Astrocyte of the cerebellum (primary cell): ENCODE results near the gene ANKRD44.

Experiments
- DNase-seq: peaks from one replicate; pipeline ENCODE4 v3.0.0-alpha.2; 2011; ENCODE audit warnings: low read depth
- H3K4me3 ChIP-seq: 2 replicates; pipeline ENCODE4 v1.5.1; 2011; ENCODE audit warnings: mild to moderate bottlenecking, low read depth, low read length, moderate library complexity
- in situ Hi-C: cut with HindIII; loops from 2 replicates; pipeline ENCODE4 v1.10.0; 2017; ENCODE audit warnings: low sequenced_read_pairs
- TF ChIP-seq, protein P1 (sequence below): IDR thresholded peaks from 2 replicates; pipeline ENCODE4 v1.5.1; 2012; ENCODE audit warnings: low read length, low read depth, moderate library complexity, mild to moderate bottlenecking; ENCODE audit errors: missing control alignments

ANKRD44 gene

DNA sequence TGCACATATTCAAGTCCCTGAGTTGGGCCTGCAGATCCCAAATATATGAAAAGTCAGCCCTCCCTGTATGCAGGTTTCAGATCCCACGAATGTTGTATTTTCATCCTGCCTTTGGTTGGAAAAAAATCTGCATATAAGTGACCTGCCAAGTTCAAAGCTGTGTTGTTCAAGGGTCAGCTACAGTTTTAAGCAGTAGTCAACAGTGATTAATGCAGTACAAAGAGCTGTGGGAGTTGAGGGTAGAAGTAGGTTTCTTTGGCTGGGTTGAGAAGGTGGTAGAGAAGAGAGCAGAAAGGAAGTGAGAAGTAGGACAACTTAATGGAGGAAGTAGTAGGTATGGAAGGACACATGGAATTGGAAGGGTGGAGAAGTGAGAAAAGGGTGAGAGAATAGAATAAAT is 127.9 kb downstream of the ANKRD44 start:
- H3K4me3 ChIP-seq: no peak overlapping the region

DNA sequence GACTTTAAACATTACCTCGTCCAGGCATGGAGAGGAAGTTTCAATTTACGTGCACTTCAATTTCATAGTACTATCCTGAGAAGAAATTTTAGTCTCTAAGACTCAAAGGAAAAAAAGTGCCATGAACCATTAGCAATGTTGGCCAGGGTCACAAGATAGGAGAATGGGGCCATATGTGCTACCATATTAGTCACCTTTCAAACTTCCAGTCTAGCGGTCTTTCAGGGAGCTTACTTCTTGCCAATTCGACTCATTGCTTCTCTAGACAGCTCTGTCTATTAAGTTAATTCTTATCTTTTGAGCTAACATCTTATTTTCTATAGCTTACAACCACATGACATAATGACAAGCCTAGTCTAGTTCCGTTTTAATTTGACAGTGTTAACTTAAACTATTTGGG is 129.1 kb downstream of the ANKRD44 start:
- TF ChIP-seq, protein P1, sequence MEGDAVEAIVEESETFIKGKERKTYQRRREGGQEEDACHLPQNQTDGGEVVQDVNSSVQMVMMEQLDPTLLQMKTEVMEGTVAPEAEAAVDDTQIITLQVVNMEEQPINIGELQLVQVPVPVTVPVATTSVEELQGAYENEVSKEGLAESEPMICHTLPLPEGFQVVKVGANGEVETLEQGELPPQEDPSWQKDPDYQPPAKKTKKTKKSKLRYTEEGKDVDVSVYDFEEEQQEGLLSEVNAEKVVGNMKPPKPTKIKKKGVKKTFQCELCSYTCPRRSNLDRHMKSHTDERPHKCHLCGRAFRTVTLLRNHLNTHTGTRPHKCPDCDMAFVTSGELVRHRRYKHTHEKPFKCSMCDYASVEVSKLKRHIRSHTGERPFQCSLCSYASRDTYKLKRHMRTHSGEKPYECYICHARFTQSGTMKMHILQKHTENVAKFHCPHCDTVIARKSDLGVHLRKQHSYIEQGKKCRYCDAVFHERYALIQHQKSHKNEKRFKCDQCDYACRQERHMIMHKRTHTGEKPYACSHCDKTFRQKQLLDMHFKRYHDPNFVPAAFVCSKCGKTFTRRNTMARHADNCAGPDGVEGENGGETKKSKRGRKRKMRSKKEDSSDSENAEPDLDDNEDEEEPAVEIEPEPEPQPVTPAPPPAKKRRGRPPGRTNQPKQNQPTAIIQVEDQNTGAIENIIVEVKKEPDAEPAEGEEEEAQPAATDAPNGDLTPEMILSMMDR: no peak
- in situ Hi-C loops: no loop called here
- H3K4me3 ChIP-seq: no peak overlapping the region
- DNase-seq: no peak

More for the DNA sequence above, 127.9 kb downstream of the ANKRD44 start:
- no peak for DNase-seq
- in situ Hi-C loops: no loop called here
- TF ChIP-seq, protein P1: no peak

DNA sequence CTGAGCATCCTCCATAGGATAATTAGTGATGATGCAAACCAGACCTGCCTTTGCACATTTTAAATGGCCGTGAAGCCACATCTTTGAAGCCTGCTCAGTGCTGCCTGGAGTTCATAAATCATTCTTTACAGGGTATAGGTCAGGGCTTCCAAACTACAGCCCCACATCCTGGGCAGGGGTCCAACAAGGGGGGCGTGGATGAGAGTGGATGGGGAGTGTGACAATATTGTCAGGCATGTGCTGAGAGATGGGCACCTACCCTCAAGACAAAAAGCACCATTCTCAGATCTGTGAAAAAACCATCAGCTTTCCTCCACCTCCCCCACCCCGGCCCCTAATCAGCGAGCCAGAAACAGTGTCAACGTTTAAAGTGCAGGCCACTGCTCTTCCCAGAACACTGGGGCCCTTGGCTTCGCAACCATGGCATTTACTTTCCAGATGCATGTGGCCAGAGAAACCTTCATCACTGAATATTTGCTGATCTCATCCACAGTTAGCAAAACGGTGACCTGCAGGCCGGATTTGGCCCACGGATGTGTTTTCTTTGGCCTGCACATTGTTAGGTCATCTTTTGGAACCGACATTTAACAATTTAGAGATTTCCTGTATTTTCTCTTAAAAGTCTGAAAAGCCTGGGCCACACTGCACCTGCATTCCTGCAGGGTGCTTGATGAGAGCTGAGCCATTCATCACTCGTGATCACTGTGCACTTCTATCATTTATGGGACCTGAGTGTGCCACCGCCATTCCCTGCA is 130.7 kb downstream of the ANKRD44 start:
- peak; percentile 86 for DNase-seq
- no peak overlapping the region for H3K4me3 ChIP-seq
- TF ChIP-seq, protein P1: no peak
- in situ Hi-C loops: no loop called here

DNA sequence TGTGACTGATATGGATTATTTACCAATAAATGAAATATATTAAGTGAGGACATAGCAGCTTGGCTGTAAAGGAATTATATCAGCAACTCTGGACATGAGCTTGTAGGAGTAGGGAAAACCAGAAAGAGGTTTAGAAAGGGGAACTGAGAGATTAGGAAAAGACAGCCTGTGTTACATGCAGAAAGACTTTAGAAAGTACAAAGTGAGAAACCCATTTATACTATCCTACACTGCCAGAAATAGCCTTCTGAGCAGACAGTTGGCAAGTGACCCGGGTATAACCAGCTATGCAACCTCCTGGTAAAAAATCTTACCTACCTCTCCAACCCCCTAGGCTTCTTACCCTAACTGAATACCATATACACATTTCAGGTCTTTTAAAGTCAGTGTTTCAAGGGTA is 134.1 kb downstream of the ANKRD44 start:
- H3K4me3 ChIP-seq: no peak overlapping the region
- TF ChIP-seq, protein P1: no peak
- in situ Hi-C loops: no loop called here
- DNase-seq: no peak

DNA sequence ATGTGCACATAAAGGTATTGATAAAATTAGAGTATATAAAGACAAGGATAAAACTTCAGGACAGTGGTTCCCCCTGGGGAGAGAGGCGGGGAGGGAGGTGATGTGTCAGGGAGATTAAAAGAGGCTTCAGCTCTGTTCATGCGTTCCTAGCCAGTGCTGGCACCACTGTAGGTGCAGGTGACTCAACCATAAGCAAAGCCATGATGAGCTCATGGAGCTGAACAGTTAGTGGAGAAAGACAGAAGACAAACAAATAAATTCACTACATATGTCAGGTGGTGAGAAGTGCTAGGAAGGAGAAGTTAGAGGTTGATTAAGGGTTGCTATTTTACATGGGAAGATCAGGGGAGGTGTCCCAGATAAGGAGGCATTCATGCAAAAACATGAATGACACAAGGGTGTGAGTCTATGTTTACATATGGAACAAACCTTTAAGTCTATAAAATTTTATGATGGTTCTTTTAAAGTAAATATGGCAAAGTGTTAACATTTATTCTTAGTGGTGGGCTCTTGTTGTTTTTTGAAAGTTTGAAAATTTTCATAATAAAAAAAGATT is 136.0 kb downstream of the ANKRD44 start:
- in situ Hi-C loops: no loop called here
- TF ChIP-seq, protein P1: no peak
- no peak overlapping the region for H3K4me3 ChIP-seq
- DNase-seq: peak; percentile 53

DNA sequence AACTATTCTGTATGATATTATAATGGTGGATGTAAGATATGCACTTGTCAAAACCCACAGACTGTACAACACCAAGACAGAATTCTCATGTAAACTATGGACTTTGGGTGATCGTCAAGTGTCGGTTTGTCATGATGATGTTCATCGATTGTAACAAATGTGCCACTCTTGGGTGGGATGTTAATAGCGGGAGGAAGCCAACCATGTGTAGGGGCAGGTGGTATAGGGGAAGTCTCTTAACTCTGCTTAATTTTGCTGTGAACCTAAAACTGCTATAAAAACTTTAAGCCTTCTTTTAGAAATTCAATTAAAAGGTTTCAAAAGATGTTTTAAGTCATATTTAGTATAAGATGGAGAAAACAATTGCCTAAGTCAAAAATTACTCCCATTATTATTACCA is 139.0 kb downstream of the ANKRD44 start:
- in situ Hi-C loops: no loop called here
- TF ChIP-seq, protein P1: no peak
- no peak for DNase-seq
- no peak overlapping the region for H3K4me3 ChIP-seq
